Pancreas (tissue), 10 donors: ENCODE measurements around the gene MYOZ1. TPM values are rescaled to one million over a fixed set of nuclear protein-coding genes. Genes with fewer than 3 reads are reported as not detected.

Source experiments
- ATAC-seq, 4 donors: fragments of 200-7000 bp; cut with Tn5 transposase; one replicate each; pipeline versions ENCODE4 v1.8.0 to v1.9.1; 2020; ENCODE audit warnings: mild to moderate bottlenecking in 4 of 4, moderate library complexity in 4 of 4
- DNase-seq, 6 donors: peaks; one replicate each; pipeline ENCODE4 v3.0.0-alpha.2; 2020
- FAIRE-seq: peaks from 2 replicates; lab custom pipeline; 2012; peaks lifted over from hg19 to GRCh38; lab: Jason Lieb, UNC
- H3K27ac ChIP-seq, 4 donors: fragments of 200-600 bp; sonication (generic); 1 replicate in 3 of 4; 2 replicates in 1 of 4; pipeline versions ENCODE4 v1.5.0 to v1.8.0; 2020
- H3K27me3 ChIP-seq, 4 donors: fragments of 200-600 bp; one replicate each; pipeline ENCODE4 v1.8.0; 2021
- H3K36me3 ChIP-seq, 3 donors: fragments of 200-600 bp; sonication (generic) in 1 of 3; one replicate each; pipeline versions ENCODE4 v1.5.0 to v1.8.0; 2020 to 2021
- H3K4me1 ChIP-seq, 3 donors: fragments of 200-600 bp; one replicate each; pipeline ENCODE4 v1.8.0; 2021
- H3K4me3 ChIP-seq, 4 donors: fragments of 200-600 bp; sonication (generic) in 2 of 4; one replicate each; pipeline versions ENCODE4 v1.5.0 to v1.8.0; 2020 to 2021
- H3K9me3 ChIP-seq, 4 donors: fragments of 200-600 bp; one replicate each; pipeline ENCODE4 v1.8.0; 2021
- CTCF ChIP-seq, 4 donors: fragments of 200-600 bp; sonication (generic) in 3 of 4; IDR thresholded peaks; one replicate each; pipeline versions ENCODE4 v1.5.0 to v1.8.0; 2021; ENCODE audit warnings: antibody characterized with exemption in 4 of 4
- WGBS, 2 donors: extraction: QIAGEN DNeasy Blood & Tissue Kit; methylation state at CpG; one replicate each; pipeline ENCODE4 v1.1.7; 2013; 5-methylcytosine and 5-hydroxymethylcytosine counted together
- intact Hi-C, 3 donors: fragments of 100-400 bp; cut with DNase I; formaldehyde crosslinking; loops; one replicate each; pipeline versions ENCODE4 v1.11.1 to v1.14.2; 2022
- polyA plus RNA-seq, 2 donors: library from polyadenylated mRNA; stranded (reverse); fragments of 200-250 nt; gene quantifications; one replicate each; pipeline ENCODE4 v1.2.3, GENCODE V29; 2013
- total RNA-seq, 6 donors: library from RNA; stranded (reverse); fragmentation: NEBNext Ultra II Directional in 4 of 6; extraction: Animal tissue kit (Norgen Biotek cat#: 25700) in 4 of 6; gene quantifications; one replicate each; pipeline versions ENCODE4 v1.2.1 to v1.2.4, GENCODE V29; 2021 to 2023
- donor health status: healthy with polysubstance abuse.
- donor health status: DM: no; HTN: no; CAD: no; lungs with moderate emphysema.
- donor health status: DM: no; HTN: no; CAD: no.
- donor health status: control.
- donor health status: control.
- donor health status: Bipolar disorder and iron deficiency.
- donor health status: DM: yes; HTN: yes; CAD: no.
- donor health status: DM: no; HTN: no; CAD: no.
- donor health status: DM: no; HTN: no; CAD: no.
- donor health status: DM: yes; HTN: yes; CAD: no.

MYOZ1 gene
- total and polyA plus RNA-seq, 8 donors = 0.11 to 1.2 (median 0.26) TPM; not detected in 4

- H3K4me1 ChIP-seq = peaks cover 17 to 54% (median 51%) of the 10 kb centered on the region in 3 donors
- H3K27me3 ChIP-seq = no peaks in the 10 kb centered on the region
- WGBS, 2 donors = 31 to 41% methylated on average over 6 of the region's 6 CpGs
- no peaks in the 10 kb centered on the region for H3K9me3 ChIP-seq
- peak within 1 kb of the TSS in 1 of 4 donors; percentile 3 for H3K4me3 ChIP-seq
- peak in 3 of 4 donors; percentile 29 to 51 (median 49) for ATAC-seq
- no peak for DNase-seq
- no peaks in the 10 kb centered on the region for H3K36me3 ChIP-seq
- FAIRE-seq = peak; percentile 87
- no peak for TF ChIP-seq CTCF (IDR thresholded peaks at IDR 0.05)
- intact Hi-C loops = no loop called here
- H3K27ac ChIP-seq = peak within 1 kb of the TSS in 2 of 4 donors; percentile 73 to 74
These were observed 50.1 kb downstream of the MYOZ1 start, which contains the start of gene USP54 for GRCh38 chr10:73590881-73591799. Gene USP54 (minus strand): TSS chr10:73591342. CDS start chr10:73575658, 15,684 bp downstream.

GRCh38 chr10:73589563-73590126, 51.6 kb downstream of the MYOZ1 start:
- DNase-seq (no peak), ATAC-seq (no peak), FAIRE-seq (no peak)
- Histone ChIP-seq H3K27me3 (no peaks in the 10 kb centered on the region), H3K27ac (peak overlapping the region in 1 of 4 donors; percentile 15), H3K9me3 (no peaks in the 10 kb centered on the region), H3K4me1 (peaks cover 17 to 60% (median 57%) of the 10 kb centered on the region in 3 donors), H3K4me3 (no peak overlapping the region), H3K36me3 (no peaks in the 10 kb centered on the region)
- 77 to 80% methylated on average over 3 of the region's 3 CpGs for WGBS, 2 donors
- no peak for TF ChIP-seq CTCF (IDR thresholded peaks at IDR 0.05)
- intact Hi-C loops = no loop called here

GRCh38 chr10:73588656-73589055, 52.6 kb downstream of the MYOZ1 start:
- intact Hi-C loops = no loop called here
- TF ChIP-seq CTCF (IDR thresholded peaks at IDR 0.05) = no peak
- DNase-seq (no peak), ATAC-seq (no peak), FAIRE-seq (no peak)
- 54 to 57% methylated on average over 1 of the region's 1 CpG for WGBS, 2 donors
- Histone ChIP-seq H3K27ac (peak overlapping the region in 2 of 4 donors; percentile 15 to 25), H3K27me3 (no peaks in the 10 kb centered on the region), H3K36me3 (no peaks in the 10 kb centered on the region), H3K9me3 (no peaks in the 10 kb centered on the region), H3K4me1 (peaks cover 17 to 60% (median 57%) of the 10 kb centered on the region in 3 donors), H3K4me3 (no peak overlapping the region)

GRCh38 chr10:73586583-73586984, 54.7 kb downstream of the MYOZ1 start:
- peak overlapping the region; percentile 11 to 74 (median 54) for H3K27ac ChIP-seq

More at GRCh38 chr10:73586583-73586984, 54.7 kb downstream of the MYOZ1 start:
- peaks cover 11 to 51% (median 49%) of the 10 kb centered on the region in 3 donors for H3K4me1 ChIP-seq
- no peak for TF ChIP-seq CTCF (IDR thresholded peaks at IDR 0.05)
- no peak overlapping the region for H3K4me3 ChIP-seq
- WGBS, 2 donors = 0 to 4% methylated on average over 1 of the region's 1 CpG
- peak; percentile 88 to 95 (median 90) for ATAC-seq
- H3K27me3 ChIP-seq = no peaks in the 10 kb centered on the region
- intact Hi-C loops = no loop called here
- no peaks in the 10 kb centered on the region for H3K36me3 ChIP-seq
- no peaks in the 10 kb centered on the region for H3K9me3 ChIP-seq
- FAIRE-seq = peak; percentile 98
- DNase-seq = peak in 3 of 6 donors; percentile 38 to 51 (median 49)
